Stimulated activated CD4-positive, alpha-beta T cell treated with anti-CD3 and anti-CD28 coated beads, Interleukin-2, amount 100 ng/mL, for 24 hours (primary cell): ENCODE results near the gene ADGRB2.

Experiments used
- DNase-seq, 2 donors: peaks; one replicate each; pipeline ENCODE4 v3.0.0-alpha.2; 2020

The ADGRB2 gene

DNA sequence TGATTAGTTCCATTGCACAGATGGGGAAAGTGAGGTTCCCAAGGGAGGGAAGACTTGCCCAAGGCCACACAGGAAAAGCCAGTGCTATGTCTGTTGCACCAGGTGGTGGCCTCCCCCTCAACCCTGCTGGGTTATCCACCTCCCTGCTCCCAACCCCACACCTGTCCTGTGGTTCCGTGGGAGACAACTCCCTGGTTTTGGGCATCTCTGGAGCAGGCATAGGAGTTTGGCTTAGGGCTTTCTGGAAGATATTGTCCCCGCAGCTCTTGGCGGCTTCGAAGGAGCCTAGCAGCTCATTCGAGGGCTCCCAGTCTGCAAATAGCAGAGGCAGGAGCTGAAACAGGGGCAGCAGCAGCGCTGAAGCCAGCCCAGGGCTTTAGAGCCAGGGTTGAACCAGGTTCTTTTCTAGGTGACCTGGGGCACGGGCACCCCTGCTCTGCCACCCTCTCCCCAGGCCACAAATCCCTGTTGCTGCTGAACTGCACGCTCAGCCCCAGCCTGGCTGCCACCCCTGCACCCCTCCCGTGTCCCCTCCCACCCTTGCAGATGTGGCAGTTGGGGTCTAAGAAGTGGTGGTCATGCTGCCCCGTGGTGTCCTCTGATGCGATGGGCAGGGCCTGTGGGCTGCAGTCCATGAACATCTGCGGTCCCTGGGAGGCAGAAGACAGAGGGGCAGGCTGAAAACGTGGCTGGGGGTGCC is 29.6 kb upstream of the ADGRB2 start:
- no peak for DNase-seq

DNA sequence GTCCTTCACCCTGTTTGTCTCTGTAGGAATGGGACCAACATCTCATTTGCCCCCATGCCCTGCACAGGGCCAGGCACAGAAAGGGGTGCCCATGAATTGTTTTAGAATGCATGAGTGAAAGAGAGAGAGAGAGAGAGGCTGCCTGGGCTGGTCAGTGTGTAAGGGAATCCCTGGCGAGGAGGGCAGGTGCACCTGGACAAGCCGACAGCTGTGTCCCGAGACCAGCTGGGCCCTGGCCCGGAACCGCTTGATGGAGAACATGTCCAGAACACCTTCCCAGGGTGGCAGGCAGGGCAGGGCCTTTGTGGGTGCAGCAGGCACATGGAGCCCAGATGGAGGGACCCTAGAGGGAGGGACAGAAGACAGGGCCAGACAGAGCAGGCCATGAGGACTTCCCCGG is 28.9 kb upstream of the ADGRB2 start:
- DNase-seq = no peak

DNA sequence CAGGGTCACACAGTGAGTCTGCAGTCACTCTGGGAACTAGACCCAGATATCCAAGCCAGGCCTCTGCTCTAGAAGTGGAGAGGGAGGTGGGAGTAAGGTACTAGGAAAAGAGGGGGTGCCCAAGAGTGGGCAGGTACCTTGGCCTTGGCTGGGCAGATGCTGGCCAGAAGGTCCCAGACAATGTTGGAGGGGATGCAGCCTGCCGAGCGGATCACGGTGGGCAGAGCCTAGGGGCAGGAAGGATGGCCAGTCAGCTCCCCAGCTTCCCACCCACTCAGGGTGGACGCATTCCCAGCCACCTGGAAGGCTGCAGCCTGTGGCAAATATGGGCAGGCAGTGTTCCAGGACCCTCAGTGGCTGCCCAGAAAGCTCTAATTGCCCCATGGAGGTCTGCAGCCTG is 28.4 kb upstream of the ADGRB2 start:
- DNase-seq = no peak

DNA sequence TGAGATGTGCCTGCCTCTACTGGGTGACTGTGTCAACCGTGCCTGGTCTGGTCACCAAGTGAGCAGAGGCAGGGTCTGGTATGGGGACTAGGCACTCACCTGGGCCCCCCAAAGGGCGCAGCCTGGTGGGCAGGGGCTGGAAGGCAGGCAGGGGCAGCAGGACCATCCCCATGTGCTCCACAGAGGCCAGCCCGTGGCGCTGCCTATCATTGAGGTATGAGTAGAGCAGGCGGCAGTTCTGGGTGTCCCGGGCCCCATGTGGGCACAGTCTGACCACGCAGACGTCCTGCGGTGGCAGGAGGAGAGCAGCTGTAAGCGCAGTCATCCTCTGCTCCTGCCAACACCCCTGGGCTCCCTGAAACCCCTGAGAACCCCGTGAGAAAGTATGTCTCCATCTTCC is 28.0 kb upstream of the ADGRB2 start:
- DNase-seq = no peak

DNA sequence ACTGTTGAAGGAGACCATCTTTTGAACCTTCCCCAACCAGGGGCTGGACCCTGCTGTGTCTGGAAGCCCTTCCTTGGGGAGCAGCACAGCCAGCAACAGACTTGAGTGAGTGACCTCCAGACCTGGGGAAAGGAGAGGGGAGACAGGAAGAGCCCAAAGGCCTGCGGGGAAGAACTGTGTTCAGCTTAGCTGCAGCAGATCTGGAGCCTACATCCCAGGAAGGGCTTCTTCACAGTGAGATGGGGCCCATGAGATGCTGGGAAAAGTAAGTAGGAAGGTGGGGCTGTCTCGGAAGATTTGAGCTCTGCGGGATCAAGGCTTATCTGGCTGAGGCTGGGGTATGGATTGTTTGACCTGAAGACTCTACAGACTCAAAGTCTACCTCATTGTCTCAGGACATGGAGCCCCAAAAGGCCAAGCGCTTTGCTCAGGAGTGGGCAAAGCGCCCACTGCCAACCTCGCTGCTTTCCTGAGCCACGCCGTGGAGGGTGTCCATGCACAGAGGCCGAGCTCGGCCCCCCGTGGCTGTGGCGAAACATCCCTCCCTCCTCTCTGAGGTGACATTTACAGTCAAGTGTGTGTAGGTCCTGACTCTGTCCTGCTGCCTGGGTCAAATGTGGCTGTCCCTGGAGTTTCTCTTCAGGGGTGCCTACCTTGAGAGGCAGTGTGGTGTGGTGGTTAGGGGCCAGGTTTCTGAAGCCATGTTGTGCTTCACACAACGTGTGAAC is 27.2 kb upstream of the ADGRB2 start:
- no peak for DNase-seq

DNA sequence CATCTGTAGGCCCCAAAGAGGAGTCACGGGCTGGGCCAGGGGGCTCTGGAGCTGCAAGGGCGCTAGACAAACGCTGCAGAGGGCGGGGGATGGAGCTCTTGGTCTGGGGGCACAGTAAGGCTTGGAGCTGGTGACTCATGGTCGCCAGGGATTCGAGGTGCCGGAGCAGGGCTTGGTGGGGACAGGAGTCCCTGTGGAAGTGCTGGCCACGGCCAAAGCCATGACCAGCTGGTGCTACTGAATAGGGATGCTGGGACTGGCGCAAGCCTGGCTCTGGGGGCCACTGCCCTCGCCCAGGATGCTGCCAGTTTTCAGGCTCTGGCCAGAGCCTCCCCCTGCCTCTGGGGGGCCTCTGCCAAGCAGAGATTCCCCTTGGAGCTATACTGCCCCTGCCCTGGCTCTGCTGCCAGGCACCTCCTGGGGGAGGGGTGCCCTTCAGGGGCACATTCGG is 26.5 kb upstream of the ADGRB2 start:
- DNase-seq = no peak

DNA sequence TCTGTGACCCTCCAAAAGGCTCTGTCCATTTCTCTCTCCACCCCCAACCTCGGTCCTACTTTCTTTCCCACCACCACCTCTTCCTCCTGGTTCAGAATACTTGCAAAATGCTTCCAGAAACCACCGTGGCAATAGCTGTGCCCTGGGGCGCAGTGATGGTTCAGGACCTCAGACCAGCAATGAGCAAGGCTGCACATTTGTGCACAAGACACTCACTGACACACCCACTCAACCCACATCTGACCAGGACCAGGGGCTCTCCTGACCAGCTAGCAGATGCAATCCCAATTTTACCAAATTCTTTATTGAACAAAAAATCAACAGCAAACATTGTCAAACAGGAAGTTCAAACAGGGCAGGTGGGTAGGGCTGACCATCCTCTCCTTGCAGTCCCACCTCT is 26.0 kb upstream of the ADGRB2 start:
- no peak for DNase-seq

DNA sequence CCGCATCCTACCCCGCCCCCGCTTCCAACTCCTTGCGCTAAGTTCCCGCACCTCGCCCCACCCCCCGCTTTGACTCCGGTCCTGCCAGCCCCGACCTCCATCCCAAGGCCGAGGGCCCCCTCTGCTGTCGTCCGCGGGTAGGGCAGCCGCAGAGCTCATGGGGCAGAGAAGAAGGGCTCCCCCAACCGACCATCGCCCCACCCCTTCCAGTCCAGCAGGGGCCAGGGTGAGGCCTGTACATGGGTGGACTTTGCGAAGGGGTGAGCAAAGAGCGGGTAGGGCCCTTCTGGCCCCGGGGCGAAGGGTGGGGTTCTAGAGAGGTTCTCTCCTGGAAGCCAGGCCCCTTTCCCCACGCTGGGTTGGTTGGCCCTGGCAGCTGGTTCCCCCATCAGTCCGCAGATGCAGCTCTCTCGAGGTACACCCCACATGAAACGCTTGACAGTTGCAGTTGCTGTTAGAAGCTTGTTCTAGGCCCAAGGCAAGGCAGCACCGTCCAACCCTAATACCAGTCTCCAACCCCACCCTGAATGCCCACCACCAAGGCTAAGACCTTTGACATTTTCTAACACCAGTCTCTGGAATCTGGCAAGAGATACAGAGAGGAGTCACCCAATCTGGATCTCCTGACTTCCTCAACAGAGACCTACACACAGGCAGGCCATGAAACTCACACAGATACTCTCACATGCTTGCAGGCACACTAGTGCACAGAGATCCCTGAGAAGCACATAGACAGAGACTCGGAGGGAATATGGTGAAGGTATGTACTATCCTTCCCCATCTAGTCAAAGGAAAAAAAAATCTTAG is 25.3 kb upstream of the ADGRB2 start:
- peak; percentile 99 to 100 for DNase-seq

DNA sequence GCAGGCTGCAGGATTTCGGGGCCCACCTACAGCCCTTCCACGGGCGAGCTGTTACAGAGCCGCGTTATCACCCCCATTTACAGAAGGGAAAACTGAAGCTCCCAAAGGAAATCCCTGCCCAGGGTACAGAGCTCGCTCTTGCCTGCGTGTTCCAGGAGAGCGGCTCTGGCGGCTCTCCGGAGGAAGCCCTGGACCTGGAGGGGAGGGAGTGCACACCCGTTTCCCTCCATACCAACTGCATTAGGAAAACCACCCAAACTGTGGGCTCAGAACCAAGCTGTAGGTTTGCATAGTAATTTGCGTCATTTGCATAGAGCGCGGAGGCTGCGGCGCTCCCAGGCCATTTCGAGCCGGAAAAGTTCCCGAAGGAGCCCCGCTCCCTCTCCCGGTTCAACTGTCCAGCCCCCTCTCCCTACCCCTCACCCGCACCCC is 24.7 kb upstream of the ADGRB2 start:
- no peak for DNase-seq

DNA sequence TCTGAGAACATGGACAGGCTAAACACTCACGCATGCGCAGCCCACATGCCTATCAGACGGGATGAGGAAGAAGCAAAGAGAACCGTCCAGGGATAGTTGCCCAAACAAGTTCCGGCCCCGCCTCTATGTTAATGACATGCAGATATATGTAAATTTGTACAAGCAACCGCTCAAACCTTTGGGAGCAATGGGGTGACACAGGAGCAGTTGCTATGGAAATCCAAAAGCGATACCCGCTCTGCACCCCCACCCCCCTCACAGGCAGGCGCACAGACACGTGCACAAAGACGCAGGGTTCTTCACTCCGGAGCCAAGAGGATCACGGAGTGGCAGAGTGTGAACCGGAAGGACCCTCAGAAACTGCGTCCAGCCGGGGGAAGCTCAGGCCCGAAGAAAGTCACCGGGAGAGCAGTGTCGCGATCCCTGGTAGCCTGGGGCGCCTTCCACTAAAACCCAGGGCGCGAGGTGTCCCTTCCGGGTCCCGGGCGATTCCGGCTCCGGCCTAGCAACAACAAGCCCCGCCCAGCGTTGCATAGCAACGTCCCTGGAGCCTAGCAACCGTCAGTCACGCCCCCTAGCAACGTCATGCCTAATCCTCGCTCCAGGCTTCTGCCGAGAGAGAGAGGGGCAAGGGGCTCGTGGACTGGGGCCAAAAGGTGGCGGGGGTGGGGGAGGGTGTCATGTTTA is 24.1 kb upstream of the ADGRB2 start:
- peak; percentile 93 to 97 for DNase-seq

DNA sequence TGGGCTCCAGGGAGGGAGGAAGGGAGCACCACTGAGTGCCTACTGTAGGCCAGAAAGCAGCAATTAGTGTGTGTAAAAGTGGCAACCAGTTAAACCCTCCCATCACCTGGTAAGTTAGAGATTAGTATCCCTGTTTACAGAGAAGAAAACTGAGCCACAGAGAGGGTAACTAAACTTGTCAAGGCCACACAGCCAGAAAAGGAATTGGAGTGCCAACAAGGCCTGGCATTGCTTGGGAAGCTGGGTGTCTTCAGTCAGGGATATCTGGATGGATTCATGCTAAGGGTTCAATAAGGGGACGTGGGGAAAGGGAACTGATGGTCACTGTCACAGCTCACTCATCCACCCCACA is 23.6 kb upstream of the ADGRB2 start:
- DNase-seq = no peak

DNA sequence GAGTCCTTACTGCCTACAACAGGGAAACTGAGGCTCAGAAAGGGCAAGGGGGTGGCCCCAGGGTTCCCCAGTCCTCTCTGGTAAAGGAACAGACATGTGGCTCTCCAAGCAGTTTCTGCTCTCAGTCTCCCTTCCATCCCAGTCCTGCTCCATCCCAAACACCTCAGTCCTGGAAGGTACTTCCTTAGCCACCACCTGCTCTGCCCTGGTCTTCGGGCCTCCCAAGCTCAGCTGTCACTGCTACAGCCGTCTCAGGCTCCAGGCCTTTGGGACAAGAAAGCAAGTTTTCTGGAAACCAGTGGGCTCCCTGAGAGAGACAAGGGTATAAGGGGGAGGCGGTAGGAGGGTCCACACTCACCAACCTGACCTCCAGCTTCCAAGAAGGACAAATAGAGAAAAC is 23.1 kb upstream of the ADGRB2 start:
- DNase-seq = no peak

DNA sequence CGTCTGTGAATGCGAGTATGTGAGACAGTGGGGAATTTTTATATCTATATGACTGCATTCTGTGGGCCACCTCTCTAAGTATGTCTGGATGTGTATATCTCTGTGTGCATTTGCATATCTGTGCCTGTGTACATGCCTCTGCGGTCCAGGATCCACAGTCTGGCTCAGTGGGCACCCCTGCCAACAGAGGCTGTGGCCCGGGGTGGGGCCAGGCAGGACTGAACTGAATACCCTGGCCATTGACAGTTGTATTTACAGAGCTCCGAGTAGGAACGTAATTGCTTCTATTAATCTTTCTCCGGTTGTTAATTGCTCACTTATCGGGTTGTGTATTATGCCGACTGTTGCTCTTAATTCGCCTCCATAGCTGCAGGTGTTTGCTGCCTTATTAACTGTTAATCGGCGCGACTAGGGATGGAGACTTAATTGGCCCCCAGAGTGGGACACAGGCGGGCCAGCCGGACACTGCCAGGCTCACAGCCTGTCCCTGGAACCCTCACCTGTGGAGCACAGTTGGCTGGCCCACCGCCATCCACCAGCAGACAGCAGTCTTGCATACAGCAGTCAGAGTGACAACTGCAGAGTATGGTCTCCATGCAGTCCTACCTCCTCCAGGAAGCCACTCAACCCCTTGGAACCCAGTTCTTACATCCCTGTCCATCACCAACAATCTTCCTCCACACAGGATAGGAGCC is 22.4 kb upstream of the ADGRB2 start:
- DNase-seq = no peak

DNA sequence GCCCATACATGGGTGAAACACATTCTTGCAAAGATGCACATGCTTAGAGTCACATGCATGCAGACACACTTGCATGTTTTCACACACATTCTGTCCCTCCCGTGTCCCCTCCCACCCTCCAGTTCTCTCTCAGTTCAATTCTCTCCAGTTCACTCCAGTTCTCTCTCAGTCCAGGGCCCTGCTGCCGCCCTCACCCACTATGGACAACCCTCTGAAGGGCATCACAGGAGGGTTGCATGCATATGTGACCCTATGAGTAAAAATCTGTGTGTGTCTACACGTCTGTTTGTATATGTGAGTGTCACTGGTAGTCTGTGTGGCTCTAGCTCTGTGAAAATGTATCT is 21.8 kb upstream of the ADGRB2 start:
- DNase-seq = no peak

DNA sequence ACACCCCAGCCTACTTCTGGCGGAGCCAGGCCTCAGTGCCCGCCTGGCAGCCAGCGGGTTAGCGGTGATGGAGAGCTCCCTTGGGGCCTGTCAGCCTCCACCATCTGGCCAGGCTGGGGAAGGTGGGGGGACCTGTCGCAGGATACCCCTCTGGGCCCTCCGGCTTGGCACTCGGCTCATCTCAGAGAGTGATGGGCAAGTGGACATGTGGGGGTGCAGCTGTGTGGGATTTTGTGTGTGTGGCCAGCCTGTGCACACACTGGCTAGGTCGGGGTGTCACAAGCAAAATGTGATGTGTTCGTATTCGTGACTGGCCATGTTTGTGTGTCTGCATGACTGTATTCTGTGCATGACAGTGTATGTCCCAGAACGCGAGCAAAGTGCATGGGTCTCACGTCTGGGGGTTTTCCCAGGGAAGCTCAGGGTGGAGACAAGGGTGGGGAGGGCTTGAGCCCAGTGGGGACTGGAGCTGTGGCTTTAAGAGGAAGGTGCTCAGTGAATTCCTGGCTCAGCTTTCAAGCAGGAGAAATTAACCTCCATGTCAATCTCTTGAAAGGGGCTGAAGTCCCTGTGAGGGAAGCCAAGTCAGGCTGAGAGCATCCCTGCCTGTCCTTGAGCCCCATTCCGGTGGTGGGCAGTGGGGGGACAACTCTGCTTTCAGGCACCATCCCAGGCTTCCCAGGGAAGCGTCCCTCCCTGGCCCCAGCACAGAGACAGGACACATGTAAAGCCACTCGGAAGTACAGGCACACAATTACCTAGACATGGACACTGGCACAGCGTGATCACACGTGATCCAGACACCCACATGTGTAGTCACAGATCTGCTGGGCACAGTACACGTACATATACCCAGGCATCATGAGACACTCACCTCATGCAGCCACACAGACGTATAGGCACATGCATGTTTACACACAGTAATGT is 21.1 kb upstream of the ADGRB2 start:
- DNase-seq = no peak

DNA sequence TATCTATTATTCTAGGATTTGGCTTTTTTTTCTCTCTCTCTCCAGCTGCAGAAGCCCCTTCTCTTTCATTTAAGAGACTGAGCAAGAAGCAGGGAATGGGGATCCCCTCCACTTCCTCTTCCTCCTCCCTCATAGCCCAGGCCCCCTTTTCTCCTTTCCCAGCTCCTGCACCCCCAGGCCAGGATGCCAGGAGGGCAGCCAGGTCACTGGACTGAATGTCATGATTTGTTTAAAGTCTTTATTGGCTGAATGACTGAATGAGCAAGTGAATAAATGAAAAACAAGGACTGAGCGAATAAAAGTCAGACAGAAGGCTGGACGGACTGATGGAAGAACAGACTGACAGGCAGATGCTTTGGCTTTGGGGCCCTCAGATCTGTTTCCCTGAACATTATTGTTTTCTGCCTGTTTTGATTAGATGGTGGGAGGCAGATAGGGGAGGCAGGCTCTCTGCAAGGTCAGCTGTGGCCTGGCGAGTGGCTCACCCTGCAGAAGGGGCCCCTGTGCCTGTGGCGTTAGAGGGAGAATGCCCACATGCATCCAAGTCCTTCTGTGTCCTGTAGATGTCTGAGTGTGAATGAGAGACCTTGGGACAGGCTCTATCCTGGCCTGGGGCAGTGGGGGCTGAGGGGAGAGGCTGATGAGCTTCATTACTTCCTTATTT is 20.3 kb upstream of the ADGRB2 start:
- no peak for DNase-seq

DNA sequence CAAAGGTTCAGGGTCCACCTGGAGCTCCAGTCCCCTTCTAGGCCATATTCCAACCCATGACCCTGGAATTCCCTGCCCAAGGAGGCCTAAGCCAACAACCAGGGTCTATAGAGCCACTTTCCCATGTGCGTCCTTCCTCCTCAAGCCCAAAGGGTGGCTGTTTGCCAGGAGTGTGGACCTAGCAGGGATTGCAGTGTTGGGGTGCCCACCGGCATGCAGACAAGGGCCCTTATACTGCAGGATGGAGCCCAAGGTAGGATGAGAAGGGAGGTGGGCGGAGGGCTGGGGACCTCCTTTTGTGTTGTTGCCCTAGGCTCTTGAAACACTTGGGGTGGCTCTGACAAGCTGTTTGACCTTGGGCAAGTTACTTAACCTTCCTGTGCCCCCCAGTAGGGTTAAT is 19.7 kb upstream of the ADGRB2 start:
- no peak for DNase-seq

DNA sequence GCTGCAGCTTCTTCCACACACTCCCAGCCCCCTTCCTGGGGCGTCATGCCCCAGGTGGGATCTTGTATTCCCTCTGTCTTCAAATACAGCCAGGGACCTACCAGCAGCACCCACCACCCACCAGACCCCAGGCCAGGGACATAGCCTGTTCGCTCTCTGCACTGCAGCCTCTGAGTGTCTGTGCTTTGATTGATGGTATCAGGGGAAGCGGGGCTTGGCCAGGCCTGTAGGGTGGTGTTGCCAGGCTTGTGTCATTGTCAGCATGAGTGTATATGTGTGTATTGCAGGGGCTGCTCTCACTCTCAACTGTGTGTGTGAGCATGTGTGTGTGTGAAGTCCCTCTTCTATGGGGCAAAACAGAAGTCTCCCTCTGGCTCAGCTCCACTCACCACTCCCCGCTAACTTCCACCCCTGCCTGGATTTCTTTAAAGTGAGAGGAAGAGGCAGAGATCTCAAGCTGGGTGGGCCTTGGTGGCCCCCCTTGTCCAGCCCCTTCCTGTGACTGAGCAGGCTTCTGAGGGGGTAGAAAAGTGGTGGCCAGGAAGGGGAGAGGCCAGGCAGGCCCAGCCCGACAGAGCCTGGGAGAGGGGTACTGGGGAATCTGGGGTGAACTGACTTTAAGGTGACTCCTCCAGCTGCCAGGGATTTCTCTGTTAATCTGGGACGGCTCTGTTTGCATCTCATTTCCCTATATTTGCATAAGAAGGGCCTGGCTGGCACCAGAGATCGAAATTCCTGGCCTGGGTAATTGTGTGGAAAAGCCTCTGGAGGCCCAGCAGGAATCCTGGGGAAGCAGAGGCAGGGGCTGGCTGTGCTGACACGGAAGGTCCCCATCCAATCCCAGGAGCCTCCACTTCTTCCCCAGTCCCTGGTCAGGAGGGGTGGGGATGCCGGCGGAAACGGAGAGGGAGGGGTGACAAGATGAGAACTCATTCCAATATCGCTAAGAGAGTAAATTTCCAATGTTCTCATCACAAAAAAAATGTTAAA is 18.6 kb upstream of the ADGRB2 start:
- DNase-seq = no peak

DNA sequence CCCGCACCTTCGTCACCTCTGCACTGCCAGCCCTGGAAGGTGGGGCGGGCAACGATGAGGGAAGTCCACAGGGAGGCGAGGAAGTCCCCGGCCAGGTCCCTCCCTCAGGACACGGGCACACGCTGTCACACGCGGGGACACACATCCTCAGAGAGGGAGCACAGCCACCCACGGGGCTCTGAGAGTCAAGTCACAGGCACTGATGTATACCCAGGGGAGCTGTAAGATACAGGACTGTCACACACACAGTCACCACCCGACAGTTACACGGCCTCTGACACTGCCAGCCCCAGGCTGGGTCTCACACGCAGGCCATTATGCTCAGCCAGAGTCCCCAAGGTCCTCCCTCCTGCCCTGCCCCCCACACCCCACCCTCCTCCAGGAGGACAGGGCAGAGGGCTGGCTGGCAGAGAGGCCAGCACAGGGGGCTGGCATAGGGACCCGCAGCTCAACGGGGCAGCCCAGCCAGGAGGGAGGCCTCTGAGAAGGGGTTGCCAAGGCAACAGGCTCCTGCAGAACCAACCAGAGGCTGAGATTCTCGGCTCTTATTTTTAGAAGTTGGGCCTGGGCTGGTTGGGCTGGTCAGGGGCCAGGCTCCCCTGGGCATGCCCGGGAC is 17.7 kb upstream of the ADGRB2 start:
- DNase-seq = no peak
